Rectal smooth muscle tissue (tissue), 1 donor: ENCODE results near the gene TTC5.

Source experiments
- H3K27ac ChIP-seq: one replicate; pipeline ENCODE4 v1.7.0; 2013; ENCODE audit warnings: low read depth, low read length, inconsistent platforms
- H3K27me3 ChIP-seq: one replicate; pipeline ENCODE4 v1.7.0; 2013; ENCODE audit warnings: low read length; ENCODE audit not compliant: control insufficient read depth, insufficient read depth
- H3K36me3 ChIP-seq: one replicate; pipeline ENCODE4 v1.7.0; 2013; ENCODE audit warnings: low read length; ENCODE audit not compliant: control insufficient read depth, insufficient read depth
- H3K4me1 ChIP-seq: one replicate; pipeline ENCODE4 v1.7.0; 2013; ENCODE audit warnings: low read length; ENCODE audit not compliant: control insufficient read depth, insufficient read depth
- H3K4me3 ChIP-seq: one replicate; pipeline ENCODE4 v1.7.0; 2013; ENCODE audit warnings: low read length
- H3K9ac ChIP-seq: one replicate; pipeline ENCODE4 v1.7.0; 2013; ENCODE audit warnings: low read length

TTC5 gene

GRCh38 chr14:20332788-20333493 is 27.2 kb upstream of the TTC5 start, which contains the start of gene CCNB1IP1:
CCNB1IP1 (minus strand) TSS chr14:20333279; CDS start chr14:20316523, 16,756 bp downstream.
- Histone ChIP-seq H3K9ac (peak within 1 kb of the TSS; percentile 72), H3K4me1 (peaks cover 10% of the 10 kb centered on the region), H3K27ac (peak within 1 kb of the TSS; percentile 89), H3K36me3 (peaks cover 4% of the 10 kb centered on the region), H3K4me3 (peak within 1 kb of the TSS; percentile 84), H3K27me3 (no peaks in the 10 kb centered on the region)

GRCh38 chr14:20332431-20332787 is 26.7 kb upstream of the TTC5 start:
- peaks cover 10% of the 10 kb centered on the region for H3K4me1 ChIP-seq
- peak overlapping the region; percentile 84 for H3K27ac ChIP-seq
- H3K9ac ChIP-seq, result peak overlapping the region; percentile 72
- H3K27me3 ChIP-seq, result no peaks in the 10 kb centered on the region
- H3K4me3 ChIP-seq, result peak overlapping the region; percentile 84
- H3K36me3 ChIP-seq, result peaks cover 4% of the 10 kb centered on the region

GRCh38 chr14:20331053-20331613 is 25.4 kb upstream of the TTC5 start:
- H3K4me1 ChIP-seq, result peaks cover 10% of the 10 kb centered on the region
- no peaks in the 10 kb centered on the region for H3K27me3 ChIP-seq
- H3K27ac ChIP-seq, result no peak overlapping the region

GRCh38 chr14:20329355-20329754 is 23.6 kb upstream of the TTC5 start:
- Histone ChIP-seq H3K27ac (no peak overlapping the region), H3K27me3 (no peaks in the 10 kb centered on the region), H3K4me1 (peaks cover 10% of the 10 kb centered on the region)

More at GRCh38 chr14:20331053-20331613, 25.4 kb upstream of the TTC5 start:
- H3K4me3 ChIP-seq, result no peak overlapping the region
- peaks cover 6% of the 10 kb centered on the region for H3K36me3 ChIP-seq
- no peak overlapping the region for H3K9ac ChIP-seq

GRCh38 chr14:20328705-20329104 is 23.0 kb upstream of the TTC5 start:
- no peak overlapping the region for H3K9ac ChIP-seq
- peaks cover 9% of the 10 kb centered on the region for H3K4me1 ChIP-seq
- H3K36me3 ChIP-seq, result peaks cover 8% of the 10 kb centered on the region
- no peaks in the 10 kb centered on the region for H3K27me3 ChIP-seq
- H3K27ac ChIP-seq, result no peak overlapping the region
- H3K4me3 ChIP-seq, result no peak overlapping the region

More at GRCh38 chr14:20329355-20329754, 23.6 kb upstream of the TTC5 start:
- no peak overlapping the region for H3K9ac ChIP-seq
- H3K4me3 ChIP-seq, result no peak overlapping the region
- H3K36me3 ChIP-seq, result peaks cover 8% of the 10 kb centered on the region

GRCh38 chr14:20327005-20327869 is 21.5 kb upstream of the TTC5 start:
- Histone ChIP-seq H3K27me3 (no peaks in the 10 kb centered on the region), H3K4me1 (peaks cover 3% of the 10 kb centered on the region), H3K4me3 (no peak overlapping the region), H3K36me3 (peaks cover 8% of the 10 kb centered on the region), H3K27ac (peak overlapping the region; percentile 6), H3K9ac (no peak overlapping the region)

GRCh38 chr14:20317720-20318119 is 12.0 kb upstream of the TTC5 start:
- no peak overlapping the region for H3K27ac ChIP-seq
- H3K36me3 ChIP-seq, result peaks cover 12% of the 10 kb centered on the region
- H3K27me3 ChIP-seq, result no peaks in the 10 kb centered on the region

GRCh38 chr14:20314026-20314425 is 8.3 kb upstream of the TTC5 start:
- Histone ChIP-seq H3K4me1 (no peaks in the 10 kb centered on the region), H3K9ac (no peak overlapping the region), H3K4me3 (no peak overlapping the region), H3K36me3 (peaks cover 15% of the 10 kb centered on the region), H3K27ac (no peak overlapping the region), H3K27me3 (no peaks in the 10 kb centered on the region)

More at GRCh38 chr14:20317720-20318119, 12.0 kb upstream of the TTC5 start:
- Histone ChIP-seq H3K4me1 (no peaks in the 10 kb centered on the region), H3K4me3 (no peak overlapping the region), H3K9ac (no peak overlapping the region)

GRCh38 chr14:20306079-20306423 is 300 bp upstream of the TTC5 start:
- Histone ChIP-seq H3K27me3 (no peaks in the 10 kb centered on the region), H3K4me1 (peaks cover 4% of the 10 kb centered on the region), H3K27ac (no peak overlapping the region), H3K4me3 (no peak overlapping the region), H3K36me3 (no peaks in the 10 kb centered on the region), H3K9ac (no peak overlapping the region)

GRCh38 chr14:20302042-20302755 is 3.6 kb downstream of the TTC5 start:
- H3K4me3 ChIP-seq, result no peak overlapping the region
- H3K36me3 ChIP-seq, result peaks cover 13% of the 10 kb centered on the region
- no peaks in the 10 kb centered on the region for H3K27me3 ChIP-seq
- H3K9ac ChIP-seq, result no peak overlapping the region
- peaks cover 4% of the 10 kb centered on the region for H3K4me1 ChIP-seq
- no peak overlapping the region for H3K27ac ChIP-seq

- no peak overlapping the region for H3K9ac ChIP-seq
- no peak overlapping the region for H3K27ac ChIP-seq
- H3K4me3 ChIP-seq, result no peak overlapping the region
- peaks cover 28% of the 10 kb centered on the region for H3K36me3 ChIP-seq
- no peaks in the 10 kb centered on the region for H3K27me3 ChIP-seq
- H3K4me1 ChIP-seq, result no peaks in the 10 kb centered on the region
Observed at GRCh38 chr14:20295067-20295466, 10.7 kb downstream of the TTC5 start.

GRCh38 chr14:20294636-20295035 is 11.1 kb downstream of the TTC5 start:
- H3K27me3 ChIP-seq, result no peaks in the 10 kb centered on the region
- H3K4me3 ChIP-seq, result no peak overlapping the region
- no peaks in the 10 kb centered on the region for H3K4me1 ChIP-seq
- H3K36me3 ChIP-seq, result peaks cover 25% of the 10 kb centered on the region
- H3K9ac ChIP-seq, result no peak overlapping the region
- H3K27ac ChIP-seq, result no peak overlapping the region
